Measurements from ENCODE around the gene JCAD. TPM values are rescaled to one million over a fixed set of nuclear protein-coding genes. Genes with fewer than 3 reads are reported as not detected.

The JCAD gene
- total and polyA plus RNA-seq, 11 donors = 10.4 to 51.7 (median 21.8) TPM

- Histone ChIP-seq H3K27me3 (peaks cover 0 to 46% (median 4%) of the 10 kb centered on the region in 9 donors), H3K27ac (peak overlapping the region; percentile 44 to 83 (median 64)), H3K4me3 (no peak overlapping the region), H3K4me1 (peaks cover 0 to 83% (median 47%) of the 10 kb centered on the region in 12 donors), H3K9me3 (no peaks in the 10 kb centered on the region), H3K36me3 (peaks cover 0 to 71% (median 22%) of the 10 kb centered on the region in 9 donors)
- 72 to 82% (median 74%) methylated on average over 3 of the region's 3 CpGs for WGBS, 4 donors
- no peak for TF ChIP-seq POLR2A (IDR thresholded peaks at IDR 0.05)
- TF ChIP-seq, protein P1, sequence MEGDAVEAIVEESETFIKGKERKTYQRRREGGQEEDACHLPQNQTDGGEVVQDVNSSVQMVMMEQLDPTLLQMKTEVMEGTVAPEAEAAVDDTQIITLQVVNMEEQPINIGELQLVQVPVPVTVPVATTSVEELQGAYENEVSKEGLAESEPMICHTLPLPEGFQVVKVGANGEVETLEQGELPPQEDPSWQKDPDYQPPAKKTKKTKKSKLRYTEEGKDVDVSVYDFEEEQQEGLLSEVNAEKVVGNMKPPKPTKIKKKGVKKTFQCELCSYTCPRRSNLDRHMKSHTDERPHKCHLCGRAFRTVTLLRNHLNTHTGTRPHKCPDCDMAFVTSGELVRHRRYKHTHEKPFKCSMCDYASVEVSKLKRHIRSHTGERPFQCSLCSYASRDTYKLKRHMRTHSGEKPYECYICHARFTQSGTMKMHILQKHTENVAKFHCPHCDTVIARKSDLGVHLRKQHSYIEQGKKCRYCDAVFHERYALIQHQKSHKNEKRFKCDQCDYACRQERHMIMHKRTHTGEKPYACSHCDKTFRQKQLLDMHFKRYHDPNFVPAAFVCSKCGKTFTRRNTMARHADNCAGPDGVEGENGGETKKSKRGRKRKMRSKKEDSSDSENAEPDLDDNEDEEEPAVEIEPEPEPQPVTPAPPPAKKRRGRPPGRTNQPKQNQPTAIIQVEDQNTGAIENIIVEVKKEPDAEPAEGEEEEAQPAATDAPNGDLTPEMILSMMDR (IDR thresholded peaks at IDR 0.05) = no peak
- ATAC-seq (no peak), DNase-seq (no peak)
- intact Hi-C loops (cut with DNase I) = no loop called here
Observed at GRCh38 chr10:30042820-30043219, 16.6 kb downstream of the JCAD start.

DNA sequence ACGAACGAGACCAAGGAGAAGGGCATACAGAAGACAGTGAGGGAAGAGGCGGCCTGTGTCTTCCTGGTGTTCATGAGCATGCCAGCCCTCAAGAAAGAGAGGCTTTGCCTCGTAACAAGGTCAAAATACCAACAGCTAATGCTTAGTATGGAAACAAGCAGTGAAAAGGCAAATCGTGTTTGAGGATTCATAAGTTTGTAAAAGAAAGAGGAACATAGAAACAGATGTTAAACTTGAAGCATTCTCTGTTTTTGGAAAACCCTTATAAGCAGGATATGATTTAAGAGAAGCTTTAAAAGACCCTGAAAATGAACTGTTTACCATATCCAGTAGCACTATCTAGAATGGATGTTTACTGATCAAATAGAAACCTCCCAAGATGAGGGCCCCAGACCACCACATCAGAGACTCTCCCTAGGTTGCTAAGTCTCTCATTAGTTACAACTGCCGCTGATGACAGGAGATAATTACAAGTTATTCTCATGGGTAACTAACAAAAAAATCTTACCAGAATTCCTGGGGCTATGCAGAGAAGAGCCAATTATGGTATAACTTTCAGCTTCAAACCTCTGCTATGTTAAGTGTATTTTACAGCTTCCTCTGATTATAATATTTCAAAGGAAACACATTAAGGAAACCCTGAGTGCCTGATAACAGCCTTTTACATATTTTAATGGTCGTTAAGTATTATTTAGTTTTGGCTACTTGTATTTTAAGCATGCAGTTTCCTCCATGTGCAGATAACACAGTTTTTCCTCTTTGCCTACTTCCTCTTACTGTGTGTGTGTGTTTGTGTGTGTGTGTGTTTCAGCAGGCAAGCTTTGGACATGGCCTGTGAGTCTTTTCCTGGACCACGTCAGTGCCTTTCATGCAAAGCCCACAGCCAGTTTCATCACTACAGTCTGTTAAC is 17.9 kb downstream of the JCAD start:
- Histone ChIP-seq H3K27me3 (peaks cover 0 to 36% (median 0%) of the 10 kb centered on the region in 9 donors), H3K36me3 (peaks cover 0 to 58% (median 15%) of the 10 kb centered on the region in 9 donors), H3K4me3 (no peak overlapping the region), H3K4me1 (peaks cover 0 to 84% (median 44%) of the 10 kb centered on the region in 12 donors), H3K9me3 (no peaks in the 10 kb centered on the region), H3K27ac (peak overlapping the region; percentile 49 to 83 (median 64))
- TF ChIP-seq, protein P1 (IDR thresholded peaks at IDR 0.05) = no peak
- TF ChIP-seq POLR2A (IDR thresholded peaks at IDR 0.05) = no peak
- ATAC-seq = peak in 2 of 4 donors; percentile 25 to 66
- no peak for DNase-seq
- intact Hi-C loops (cut with DNase I) = no loop called here
- WGBS, 4 donors = 62 to 68% (median 65%) methylated on average over 8 of the region's 8 CpGs

DNA sequence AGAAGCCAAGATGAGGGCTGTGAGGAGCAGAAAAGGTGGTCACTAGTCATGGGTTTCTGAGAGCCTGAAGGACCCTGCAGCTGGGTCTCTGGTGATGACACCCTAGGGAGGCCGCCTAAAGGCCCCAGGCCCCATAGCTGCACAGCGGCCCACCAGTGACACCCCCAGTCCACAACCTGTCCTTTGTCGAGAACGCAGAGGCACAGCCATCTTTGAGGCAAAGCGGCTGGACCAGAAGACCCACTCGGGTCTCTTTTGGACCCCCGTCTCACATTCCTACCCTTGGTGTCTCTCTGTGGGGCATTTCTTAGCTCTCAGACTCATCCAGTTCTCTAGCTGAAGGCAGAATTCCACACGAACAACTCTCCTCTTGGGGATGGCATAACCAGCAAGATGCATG is 18.8 kb downstream of the JCAD start:
- Histone ChIP-seq H3K4me3 (no peak overlapping the region), H3K4me1 (peaks cover 0 to 92% (median 52%) of the 10 kb centered on the region in 12 donors), H3K27me3 (peaks cover 0 to 44% (median 0%) of the 10 kb centered on the region in 9 donors), H3K27ac (peak overlapping the region; percentile 21 to 83 (median 54)), H3K36me3 (peaks cover 0 to 49% (median 6%) of the 10 kb centered on the region in 9 donors), H3K9me3 (no peaks in the 10 kb centered on the region)
- ATAC-seq = no peak
- WGBS, 4 donors = 76 to 88% (median 84%) methylated on average over 8 of the region's 8 CpGs
- intact Hi-C loops (cut with DNase I) = no loop called here
- no peak for DNase-seq
- no peak for TF ChIP-seq POLR2A (IDR thresholded peaks at IDR 0.05)

DNA sequence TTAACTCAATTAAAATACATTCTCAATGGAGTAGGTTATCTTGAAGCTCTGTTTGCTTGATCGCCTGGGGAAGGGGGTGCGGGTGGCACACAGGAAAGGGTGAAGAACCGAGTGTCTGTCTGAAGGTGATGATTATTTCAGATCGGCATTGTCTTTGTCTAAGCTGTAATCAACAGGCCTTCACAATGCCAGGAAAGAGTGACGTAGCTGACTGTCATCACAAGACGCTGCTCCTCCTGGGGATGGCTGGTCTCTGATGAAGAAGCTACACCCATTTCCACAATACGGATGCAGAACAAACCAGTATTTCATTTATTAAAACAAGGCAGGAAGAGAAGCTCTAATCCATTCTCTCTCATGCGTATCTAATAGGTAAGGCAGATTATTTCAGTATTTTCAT is 19.4 kb downstream of the JCAD start:
- 66 to 68% (median 67%) methylated on average over 8 of the region's 8 CpGs for WGBS, 4 donors
- TF ChIP-seq, protein P1 (IDR thresholded peaks at IDR 0.05) = no peak
- no peak for TF ChIP-seq POLR2A (IDR thresholded peaks at IDR 0.05)
- peaks cover 0 to 96% (median 58%) of the 10 kb centered on the region in 12 donors for H3K4me1 ChIP-seq
- H3K36me3 ChIP-seq = peaks cover 0 to 43% (median 1%) of the 10 kb centered on the region in 9 donors
- intact Hi-C loops (cut with DNase I) = loop anchor here in 1 of 10 donors (10.0 kb wide), 1 partner anchor 145 kb away; no protein-coding TSS in a partner anchor
- no peaks in the 10 kb centered on the region for H3K9me3 ChIP-seq
- no peak overlapping the region for H3K4me3 ChIP-seq
- peaks cover 0 to 50% (median 0%) of the 10 kb centered on the region in 9 donors for H3K27me3 ChIP-seq
- ATAC-seq (peak; percentile 19 to 73 (median 37)), DNase-seq (peak in 2 of 5 donors; percentile 37 to 45)
- peak overlapping the region; percentile 44 to 83 (median 66) for H3K27ac ChIP-seq
